ENCODE results near the gene CA10. TPM values are rescaled to one million over a fixed set of nuclear protein-coding genes. Genes with fewer than 3 reads are reported as not detected.

Gene CA10
- total RNA-seq, 4 donors from 2014 or later, result not detected

GRCh38 chr17:51997723-51998122 is 160.8 kb downstream of the CA10 start:
- H3K9me3 ChIP-seq, result no peaks in the 10 kb centered on the region
- H3K27me3 ChIP-seq, result no peaks in the 10 kb centered on the region
- intact Hi-C loops (cut with DNase I), result no loop called here
- no peaks in the 10 kb centered on the region for H3K36me3 ChIP-seq
- TF ChIP-seq POLR2AphosphoS5 (IDR thresholded peaks at IDR 0.05), result no peak
- TF ChIP-seq CTCF (IDR thresholded peaks at IDR 0.05), result no peak
- no peak for TF ChIP-seq EP300 (IDR thresholded peaks at IDR 0.05)
- TF ChIP-seq POLR2A (IDR thresholded peaks at IDR 0.05; ENCODE audit: low read depth), result no peak
- no peak overlapping the region for H3K27ac ChIP-seq (replicated peaks in 1 of 4)
- DNase-seq (ENCODE audit: extremely low spot score), result no peak
- H3K4me3 ChIP-seq, result no peak overlapping the region
- H3K4me1 ChIP-seq, result no peaks in the 10 kb centered on the region
- 59% methylated on average over 2 of the region's 2 CpGs for WGBS

GRCh38 chr17:51995797-51996403 is 162.6 kb downstream of the CA10 start:
- Histone ChIP-seq H3K27me3 (no peaks in the 10 kb centered on the region), H3K36me3 (no peaks in the 10 kb centered on the region), H3K4me3 (no peak overlapping the region), H3K27ac (replicated peaks in 1 of 4) (no peak overlapping the region), H3K9me3 (no peaks in the 10 kb centered on the region), H3K4me1 (no peaks in the 10 kb centered on the region)
- TF ChIP-seq CTCF (IDR thresholded peaks at IDR 0.05) (no peak), POLR2AphosphoS5 (IDR thresholded peaks at IDR 0.05) (no peak), EP300 (IDR thresholded peaks at IDR 0.05) (no peak), POLR2A (IDR thresholded peaks at IDR 0.05; ENCODE audit: low read depth) (no peak)
- DNase-seq (ENCODE audit: extremely low spot score), result no peak
- intact Hi-C loops (cut with DNase I), result no loop called here

- no peak overlapping the region for H3K4me3 ChIP-seq
- H3K27me3 ChIP-seq, result no peaks in the 10 kb centered on the region
- no peak overlapping the region for H3K27ac ChIP-seq (replicated peaks in 1 of 4)
- 74% methylated on average over 8 of the region's 8 CpGs for WGBS
- DNase-seq (ENCODE audit: extremely low spot score), result no peak
- no peaks in the 10 kb centered on the region for H3K4me1 ChIP-seq
- H3K9me3 ChIP-seq, result no peaks in the 10 kb centered on the region
- no peak for TF ChIP-seq EP300 (IDR thresholded peaks at IDR 0.05)
- no peak for TF ChIP-seq CTCF (IDR thresholded peaks at IDR 0.05)
- no peak for TF ChIP-seq POLR2A (IDR thresholded peaks at IDR 0.05; ENCODE audit: low read depth)
- TF ChIP-seq POLR2AphosphoS5 (IDR thresholded peaks at IDR 0.05), result no peak
- intact Hi-C loops (cut with DNase I), result no loop called here
- H3K36me3 ChIP-seq, result no peaks in the 10 kb centered on the region
Observed at GRCh38 chr17:51992864-51993416, 165.6 kb downstream of the CA10 start.

GRCh38 chr17:51971121-51971520 is 187.4 kb downstream of the CA10 start:
- Histone ChIP-seq H3K27me3 (no peaks in the 10 kb centered on the region), H3K36me3 (no peaks in the 10 kb centered on the region), H3K4me3 (no peak overlapping the region), H3K27ac (replicated peaks in 1 of 4) (no peak overlapping the region), H3K4me1 (no peaks in the 10 kb centered on the region), H3K9me3 (peaks cover 0 to 4% (median 0%) of the 10 kb centered on the region in 4 donors)
- DNase-seq (ENCODE audit: extremely low spot score), result no peak
- TF ChIP-seq EP300 (IDR thresholded peaks at IDR 0.05), result no peak
- WGBS, result 86% methylated on average over 1 of the region's 1 CpG
- intact Hi-C loops (cut with DNase I), result no loop called here

GRCh38 chr17:51961689-51962088 is 196.8 kb downstream of the CA10 start:
- Histone ChIP-seq H3K36me3 (no peaks in the 10 kb centered on the region), H3K27ac (replicated peaks in 1 of 4) (no peak overlapping the region), H3K27me3 (no peaks in the 10 kb centered on the region), H3K4me3 (no peak overlapping the region), H3K9me3 (peaks cover 0 to 26% (median 13%) of the 10 kb centered on the region in 4 donors), H3K4me1 (no peaks in the 10 kb centered on the region)
- TF ChIP-seq POLR2A (IDR thresholded peaks at IDR 0.05; ENCODE audit: low read depth), result no peak
- DNase-seq (ENCODE audit: extremely low spot score), result no peak
- intact Hi-C loops (cut with DNase I), result no loop called here
- 92% methylated on average over 7 of the region's 7 CpGs for WGBS

GRCh38 chr17:51957786-51958185 is 200.7 kb downstream of the CA10 start:
- WGBS, result 57% methylated on average over 5 of the region's 5 CpGs
- TF ChIP-seq POLR2A (IDR thresholded peaks at IDR 0.05; ENCODE audit: low read depth), result no peak
- TF ChIP-seq EP300 (IDR thresholded peaks at IDR 0.05), result no peak
- no peak for TF ChIP-seq POLR2AphosphoS5 (IDR thresholded peaks at IDR 0.05)
- TF ChIP-seq CTCF (IDR thresholded peaks at IDR 0.05), result no peak

More at GRCh38 chr17:51957786-51958185, 200.7 kb downstream of the CA10 start:
- Histone ChIP-seq H3K27me3 (no peaks in the 10 kb centered on the region), H3K4me3 (no peak overlapping the region), H3K36me3 (no peaks in the 10 kb centered on the region), H3K4me1 (no peaks in the 10 kb centered on the region), H3K9me3 (peaks cover 0 to 15% (median 12%) of the 10 kb centered on the region in 4 donors), H3K27ac (replicated peaks in 1 of 4) (no peak overlapping the region)
- no peak for DNase-seq (ENCODE audit: extremely low spot score)
- intact Hi-C loops (cut with DNase I), result no loop called here
